MM.1S (cell line): ENCODE data around the gene MRPL1.

ENCODE experiments used
- CTCF ChIP-seq: fragments of 300-600 bp; sonication (generic); IDR thresholded peaks from 2 replicates; pipeline ENCODE4 v1.5.1; 2016; ENCODE audit warnings: antibody characterized with exemption, low read length, mixed read lengths
- EZH2 ChIP-seq: fragments of 300-600 bp; sonication (generic); optimal IDR thresholded peaks from 2 replicates; pipeline ENCODE3; 2017; ENCODE audit warnings: low read depth, mild to moderate bottlenecking, antibody characterized with exemption, low read length, mixed read lengths
- EZH2phosphoT487 ChIP-seq: fragments of 300-600 bp; sonication (generic); IDR thresholded peaks from 2 replicates; pipeline ENCODE4 v1.6.1; 2018; ENCODE audit warnings: antibody characterized with exemption, low read length

DNA sequence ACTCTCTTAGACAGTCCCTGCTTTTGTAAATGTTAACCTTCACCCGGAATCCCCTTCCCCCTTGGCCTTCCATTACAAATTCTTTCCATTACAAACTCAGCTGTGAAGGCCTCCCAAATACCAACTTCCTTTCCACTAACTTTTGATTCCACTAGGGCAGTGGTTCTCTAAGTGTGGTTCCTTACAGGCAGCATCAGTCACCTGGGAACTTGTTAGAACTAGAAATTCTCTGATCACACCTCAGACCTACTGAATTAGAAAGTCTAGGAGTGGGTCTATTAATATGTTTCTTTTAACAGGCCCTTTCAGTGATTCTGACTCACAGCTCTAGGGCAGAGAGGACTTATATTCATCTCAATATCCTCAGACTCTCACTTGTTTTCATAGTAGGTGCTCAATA lies 19.0 kb upstream of the MRPL1 start:
- TF ChIP-seq CTCF: no peak
- no peak for TF ChIP-seq EZH2
- no peak for TF ChIP-seq EZH2phosphoT487
